H1 (cell line): Measurements from ENCODE around the gene ODAD3. TPM values are rescaled to one million over a fixed set of nuclear protein-coding genes. Genes with fewer than 3 reads are reported as not detected.
A peak's percentile ranks its signal among the peaks of the same experiment; 100 is the strongest.

ENCODE experiments used
- CHD1 ChIP-seq: IDR thresholded peaks from 2 replicates; pipeline ENCODE4 v1.6.1; 2012; ENCODE audit warnings: low read depth, low read length, improper control_type of control experiment
- CREB1 ChIP-seq: IDR thresholded peaks from 2 replicates; pipeline ENCODE4 v1.6.1; 2012; ENCODE audit warnings: inconsistent platforms
- EGR1 ChIP-seq: IDR thresholded peaks from 2 replicates; pipeline ENCODE4 v1.6.1; 2011; ENCODE audit warnings: low read depth, low read length, borderline replicate concordance
- EP300 ChIP-seq, 2 experiments: IDR thresholded peaks; 1 replicate in 1 of 2; 2 replicates in 1 of 2; pipeline ENCODE4 v1.6.1; 2011 to 2012; ENCODE audit warnings: low read depth in 2 of 2, low read length in 2 of 2, mild to moderate bottlenecking in 2 of 2, borderline replicate concordance in 1 of 2, inconsistent platforms in 1 of 2, moderate library complexity in 1 of 2
- GTF2F1 ChIP-seq: IDR thresholded peaks from 2 replicates; pipeline ENCODE4 v1.6.1; 2012; ENCODE audit warnings: low read depth, low read length, improper control_type of control experiment, borderline replicate concordance
- MAFK ChIP-seq: IDR thresholded peaks from 2 replicates; pipeline ENCODE4 v1.6.1; 2012; ENCODE audit warnings: low read depth, mild to moderate bottlenecking, improper control_type of control experiment, low read length
- PHF8 ChIP-seq: fragments of 200-600 bp; sonication (generic); conservative IDR thresholded peaks from 2 replicates; pipeline ENCODE4 v1.7.1; 2012; ENCODE audit warnings: low read depth, mild to moderate bottlenecking, inconsistent platforms, low read length, moderate library complexity
- RAD21 ChIP-seq, 2 experiments: IDR thresholded peaks in 1 of 2; conservative IDR thresholded peaks in 1 of 2; 2 replicates each; pipeline ENCODE4 v1.6.1; 2011; ENCODE audit warnings: low read depth in 2 of 2, low read length in 2 of 2, improper control_type of control experiment in 1 of 2, inconsistent platforms in 1 of 2, mild to moderate bottlenecking in 1 of 2, moderate library complexity in 1 of 2
- RFX5 ChIP-seq: IDR thresholded peaks from 2 replicates; pipeline ENCODE4 v1.6.1; 2011; ENCODE audit warnings: low read depth, low read length, improper control_type of control experiment, borderline replicate concordance
- TCF12 ChIP-seq: IDR thresholded peaks from 2 replicates; pipeline ENCODE4 v1.6.1; 2011; ENCODE audit warnings: low read depth, mild to moderate bottlenecking, low read length
- polyA plus RNA-seq, 7 experiments: library from polyadenylated mRNA; depleted of rRNA in 3 of 7; stranded (reverse) in 5 of 7; unstranded in 2 of 7; fragments of >200 nt in 5 of 7; fragments of 200-250 nt in 2 of 7; gene quantifications; 1 replicate in 5 of 7; 2 replicates in 1 of 7; 4 replicates in 1 of 7; pipeline versions ENCODE4 v1.2.1 to v1.2.3, GENCODE V29; 2011 to 2013; ENCODE audit warnings: missing spikeins in 2 of 7, mixed read lengths in 2 of 7
- total RNA-seq: library from RNA; stranded (reverse); fragmentation: NEBNext Ultra II Directional; extraction: Animal tissue kit (Norgen Biotek cat#: 25700); gene quantifications from 2 replicates; pipeline ENCODE4 v1.2.1, GENCODE V29; 2021
- TF ChIP-seq, protein P1 (sequence below): IDR thresholded peaks from 2 replicates; pipeline ENCODE4 v1.6.1; 2011; ENCODE audit warnings: low read depth, mild to moderate bottlenecking, low read length; ENCODE audit not compliant: insufficient read depth
- TF ChIP-seq, protein P2 (sequence below), 3 experiments: IDR thresholded peaks; 1 replicate in 2 of 3; 2 replicates in 1 of 3; pipeline versions ENCODE4 v1.5.1 to v1.6.1; 2011; ENCODE audit warnings: low read length in 3 of 3, mild to moderate bottlenecking in 3 of 3, inconsistent platforms in 2 of 3, low read depth in 1 of 3, moderate library complexity in 1 of 3; ENCODE audit not compliant: insufficient read depth in 1 of 3; ENCODE audit errors: control extremely low read depth in 1 of 3

ODAD3 gene
- total and polyA plus RNA-seq, 2 of the 8 experiments (the other 6 are each of a cell fraction or from before 2014, with no cell fraction given): 2.1 to 2.2 TPM

DNA sequence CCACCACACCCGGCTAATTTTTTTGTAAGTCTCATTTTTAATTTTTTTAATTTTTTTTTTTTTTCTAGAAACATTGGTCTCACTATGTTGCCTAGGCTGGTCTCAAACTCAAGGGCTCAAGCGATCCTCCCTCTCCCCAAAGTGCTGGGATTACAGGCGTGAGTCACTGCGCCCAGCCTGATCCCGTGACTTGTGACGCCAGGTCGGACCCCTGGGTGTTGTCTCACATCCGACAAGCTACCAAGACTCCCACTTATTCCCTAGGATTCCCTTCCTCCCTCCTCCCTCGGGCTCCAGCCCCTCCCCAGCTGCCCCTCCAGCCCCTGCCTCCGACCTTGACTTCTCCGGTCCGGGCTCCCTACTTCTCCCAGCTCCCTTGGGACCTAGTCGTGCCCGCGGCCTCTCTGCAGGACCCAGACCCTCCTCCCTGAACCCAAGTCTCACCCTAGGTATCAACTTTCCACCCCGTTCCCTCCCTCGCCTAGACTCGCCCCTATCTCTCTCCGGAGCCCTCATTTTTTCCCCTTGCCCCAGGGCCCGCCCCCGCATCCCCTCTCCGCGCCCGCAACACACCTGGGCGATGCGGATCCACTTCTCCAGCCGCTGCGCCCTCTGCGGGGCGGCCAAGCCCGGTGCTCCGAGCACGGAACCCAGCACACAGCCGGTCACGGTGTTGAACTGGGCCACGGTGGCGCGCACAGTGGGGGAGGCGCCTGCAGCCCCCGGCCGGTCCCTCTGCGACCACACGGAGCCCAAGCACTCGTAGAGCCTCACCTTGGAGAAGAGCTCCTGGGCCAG, 28.9 kb downstream of the ODAD3 start (continued):
- TF ChIP-seq, protein P1, sequence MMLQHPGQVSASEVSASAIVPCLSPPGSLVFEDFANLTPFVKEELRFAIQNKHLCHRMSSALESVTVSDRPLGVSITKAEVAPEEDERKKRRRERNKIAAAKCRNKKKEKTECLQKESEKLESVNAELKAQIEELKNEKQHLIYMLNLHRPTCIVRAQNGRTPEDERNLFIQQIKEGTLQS: no peak
- TF ChIP-seq TCF12 (0 out of 2 replicates have a peak, but pooled peaks have one; percentile 57), CHD1 (no peak), EGR1 (peak; percentile 97), MAFK (no peak), EP300 (IDR thresholded peaks at IDR 0.05; ENCODE audit: borderline replicate concordance in 1 of 2, low read depth in 2 of 2, low read length in 2 of 2) (no peak), GTF2F1 (no peak), RFX5 (no peak), PHF8 (no peak), RAD21 (IDR thresholded peaks at IDR 0.05 in 1 of 2, conservative IDR thresholded peaks at IDR 0.05 in 1 of 2; ENCODE audit: low read depth in 2 of 2, low read length in 2 of 2) (peak; percentile 48 to 69; a peak in 3 of 4 replicates), CREB1 (peak; percentile 22; the same call in 1 of the 2 replicates)
- TF ChIP-seq, protein P2, sequence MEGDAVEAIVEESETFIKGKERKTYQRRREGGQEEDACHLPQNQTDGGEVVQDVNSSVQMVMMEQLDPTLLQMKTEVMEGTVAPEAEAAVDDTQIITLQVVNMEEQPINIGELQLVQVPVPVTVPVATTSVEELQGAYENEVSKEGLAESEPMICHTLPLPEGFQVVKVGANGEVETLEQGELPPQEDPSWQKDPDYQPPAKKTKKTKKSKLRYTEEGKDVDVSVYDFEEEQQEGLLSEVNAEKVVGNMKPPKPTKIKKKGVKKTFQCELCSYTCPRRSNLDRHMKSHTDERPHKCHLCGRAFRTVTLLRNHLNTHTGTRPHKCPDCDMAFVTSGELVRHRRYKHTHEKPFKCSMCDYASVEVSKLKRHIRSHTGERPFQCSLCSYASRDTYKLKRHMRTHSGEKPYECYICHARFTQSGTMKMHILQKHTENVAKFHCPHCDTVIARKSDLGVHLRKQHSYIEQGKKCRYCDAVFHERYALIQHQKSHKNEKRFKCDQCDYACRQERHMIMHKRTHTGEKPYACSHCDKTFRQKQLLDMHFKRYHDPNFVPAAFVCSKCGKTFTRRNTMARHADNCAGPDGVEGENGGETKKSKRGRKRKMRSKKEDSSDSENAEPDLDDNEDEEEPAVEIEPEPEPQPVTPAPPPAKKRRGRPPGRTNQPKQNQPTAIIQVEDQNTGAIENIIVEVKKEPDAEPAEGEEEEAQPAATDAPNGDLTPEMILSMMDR (IDR thresholded peaks at IDR 0.05; ENCODE audit: control extremely low read depth in 1 of 3, insufficient read depth in 1 of 3, low read depth in 1 of 3, low read length in 3 of 3): peak; percentile 57 to 69 (median 63)
- TF ChIP-seq, all 59 proteins: peak for 6
